ENCODE measurements around the gene CEBPG. TPM values are rescaled to one million over a fixed set of nuclear protein-coding genes. Genes with fewer than 3 reads are reported as not detected.

CEBPG gene
- total RNA-seq, 1 experiment from 2014 or later = 25.8 TPM

Other genes with a start within 250 kb of the CEBPG start
- gene WDR88, start 241.6 kb upstream of the CEBPG start, total RNA-seq (2014; rRNA removed; shearing (Covaris generic)) = not detected in 2 replicates
- 54.8 and 57.7 TPM in 2 replicates for gene LRP3, start 179.4 kb upstream of the CEBPG start, total RNA-seq (2014; rRNA removed; shearing (Covaris generic))
- 2.4 and 3.0 TPM in 2 replicates for gene SLC7A10, start 147.9 kb upstream of the CEBPG start, total RNA-seq (2014; rRNA removed; shearing (Covaris generic))
- 3.2 and 4.8 TPM in 2 replicates for gene CEBPA, start 71.2 kb upstream of the CEBPG start, total RNA-seq (2014; rRNA removed; shearing (Covaris generic))
- 65.7 and 84.3 TPM in 2 replicates for gene PEPD, start 148.1 kb downstream of the CEBPG start, total RNA-seq (2014; rRNA removed; shearing (Covaris generic))
- 27.0 and 39.4 TPM in 2 replicates for gene CHST8, start 248.2 kb downstream of the CEBPG start, total RNA-seq (2014; rRNA removed; shearing (Covaris generic))

Data from H7 (cell line).